Measurements from ENCODE around the gene CPM. TPM values are rescaled to one million over a fixed set of nuclear protein-coding genes. Genes with fewer than 3 reads are reported as not detected.

Gene CPM
- total RNA-seq, 1 experiment from 2014 or later: 0.89 TPM

Other genes starting within 250 kb of the CPM start
- gene NUP107, start 246.2 kb downstream of the CPM start, total RNA-seq (2022): 48.1 and 54.5 TPM in 2 replicates
- gene SLC35E3, start 187.0 kb downstream of the CPM start, total RNA-seq (2022): 7.3 and 7.6 TPM in 2 replicates
- 353 and 383 TPM in 2 replicates for gene MDM2, start 125.0 kb downstream of the CPM start, total RNA-seq (2022)